T-helper 9 cell (primary cell): ENCODE measurements around the gene FBLN1.
A peak's percentile ranks its signal among the peaks of the same experiment; 100 is the strongest.

Experiments
- DNase-seq: peaks from one replicate; pipeline ENCODE4 v3.0.0-alpha.2; 2020

The FBLN1 gene

DNA sequence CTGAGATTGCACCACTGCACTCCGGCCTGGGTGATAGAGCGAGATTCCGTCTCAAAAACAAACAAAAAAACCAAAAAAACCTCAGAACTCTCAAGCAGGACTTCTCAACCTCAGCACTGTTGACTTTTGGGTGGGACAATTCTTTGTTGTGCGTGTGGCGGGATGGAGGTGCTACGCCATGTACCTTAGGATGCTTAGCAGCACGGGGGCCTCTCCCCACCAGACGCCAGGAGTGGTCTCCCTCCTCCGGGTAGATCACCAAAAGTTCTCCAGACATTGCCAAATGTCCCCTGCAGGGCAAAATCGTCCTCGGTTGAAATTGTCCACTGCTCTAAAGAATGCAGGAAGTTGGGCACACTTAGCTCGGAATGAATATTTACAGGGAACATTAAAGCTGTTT is 142.0 kb downstream of the FBLN1 start:
- no peak for DNase-seq

DNA sequence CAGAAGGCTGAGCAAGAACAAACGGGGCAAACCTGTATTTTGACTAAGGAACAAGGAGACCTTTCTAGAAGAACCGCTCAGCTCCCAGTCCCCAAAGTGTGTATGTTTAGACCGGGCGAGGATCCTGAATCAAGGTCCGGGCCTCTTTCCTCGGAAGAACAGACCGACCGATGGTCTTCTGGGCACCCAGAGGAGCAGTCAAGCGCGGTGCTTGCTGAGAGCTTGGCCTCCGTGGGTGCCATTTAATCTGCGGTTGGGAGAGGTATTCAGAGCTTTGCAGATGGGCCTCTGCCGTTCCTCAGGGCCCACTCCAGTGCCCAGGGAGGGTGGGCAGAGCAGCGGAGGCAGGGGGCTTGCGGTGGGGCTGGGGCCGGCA is 142.5 kb downstream of the FBLN1 start:
- DNase-seq: no peak

DNA sequence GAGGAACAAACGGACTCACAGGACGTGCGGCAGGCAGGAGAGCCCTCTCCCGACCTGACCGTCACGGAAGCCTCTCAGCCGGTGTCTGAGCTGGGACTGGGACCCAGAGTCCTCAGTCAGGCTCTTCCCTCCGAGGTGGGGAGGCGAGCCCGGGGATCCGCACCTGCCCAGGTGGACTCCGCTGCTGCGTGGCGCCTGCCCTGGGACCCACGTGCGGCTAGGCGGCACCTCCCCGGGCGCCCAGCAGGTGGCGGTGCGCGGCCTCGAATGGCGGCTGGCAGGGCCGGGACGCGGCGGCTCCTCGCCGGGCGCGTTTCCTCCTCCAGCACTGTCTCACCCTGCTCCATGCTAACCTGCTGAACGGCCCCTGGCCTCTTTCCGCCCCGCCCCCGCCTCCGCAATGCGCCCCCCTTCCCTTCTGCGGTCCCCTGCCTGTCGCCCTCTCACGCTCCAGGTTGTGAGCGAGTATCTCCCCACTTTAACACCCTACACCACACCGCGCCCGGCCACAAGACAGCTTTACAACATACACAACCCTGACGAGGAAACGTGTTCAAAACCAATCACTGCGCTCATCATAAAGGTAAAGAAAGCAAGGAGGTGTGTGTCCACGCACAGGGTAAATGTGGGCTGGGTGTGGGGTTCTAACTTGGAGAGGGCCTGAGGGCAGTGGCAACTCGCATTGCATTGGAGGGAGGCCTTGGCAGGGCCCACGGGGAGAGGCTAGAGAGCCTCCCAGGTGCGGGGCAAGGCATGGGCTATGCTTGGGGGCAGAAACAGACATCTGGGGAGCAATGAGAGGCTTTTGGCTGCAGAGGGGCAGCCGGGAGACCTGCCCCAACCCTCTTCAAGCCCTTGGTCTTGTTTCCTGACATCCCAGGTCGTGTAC is 143.1 kb downstream of the FBLN1 start:
- DNase-seq: peak; percentile 70

DNA sequence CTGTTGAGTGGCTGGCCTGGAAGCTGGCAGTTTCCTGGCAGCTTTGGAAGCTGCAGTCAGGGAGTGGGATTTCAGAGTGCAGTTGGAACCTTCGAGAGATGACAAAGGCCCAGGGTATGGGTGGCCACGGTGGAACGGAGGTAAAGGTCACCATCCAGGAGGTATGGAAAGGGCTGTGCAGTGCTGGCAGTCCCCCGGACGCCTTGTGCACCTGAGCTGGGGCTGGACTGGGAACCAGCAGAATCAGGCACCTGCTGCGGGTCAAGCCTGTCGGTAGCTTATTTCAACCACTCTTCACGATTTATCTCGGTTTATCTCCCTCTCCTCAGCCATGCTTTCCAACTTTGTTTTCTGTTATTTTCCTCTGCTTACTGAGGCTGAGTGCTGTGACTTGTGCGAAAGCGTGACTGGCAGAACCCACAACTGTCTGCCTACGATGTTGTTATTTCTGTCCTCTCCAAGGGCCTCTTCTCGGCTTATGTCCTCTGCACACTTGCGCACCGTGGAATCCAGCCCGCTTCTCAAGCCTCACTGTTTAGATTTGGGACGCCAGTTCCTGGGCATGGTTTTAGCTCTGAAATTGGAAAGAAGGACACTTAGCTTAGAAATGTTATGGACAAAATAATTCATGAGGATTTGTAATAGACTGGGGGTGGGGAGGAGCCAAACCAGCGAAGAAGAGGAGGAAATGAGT is 145.0 kb downstream of the FBLN1 start:
- no peak for DNase-seq

DNA sequence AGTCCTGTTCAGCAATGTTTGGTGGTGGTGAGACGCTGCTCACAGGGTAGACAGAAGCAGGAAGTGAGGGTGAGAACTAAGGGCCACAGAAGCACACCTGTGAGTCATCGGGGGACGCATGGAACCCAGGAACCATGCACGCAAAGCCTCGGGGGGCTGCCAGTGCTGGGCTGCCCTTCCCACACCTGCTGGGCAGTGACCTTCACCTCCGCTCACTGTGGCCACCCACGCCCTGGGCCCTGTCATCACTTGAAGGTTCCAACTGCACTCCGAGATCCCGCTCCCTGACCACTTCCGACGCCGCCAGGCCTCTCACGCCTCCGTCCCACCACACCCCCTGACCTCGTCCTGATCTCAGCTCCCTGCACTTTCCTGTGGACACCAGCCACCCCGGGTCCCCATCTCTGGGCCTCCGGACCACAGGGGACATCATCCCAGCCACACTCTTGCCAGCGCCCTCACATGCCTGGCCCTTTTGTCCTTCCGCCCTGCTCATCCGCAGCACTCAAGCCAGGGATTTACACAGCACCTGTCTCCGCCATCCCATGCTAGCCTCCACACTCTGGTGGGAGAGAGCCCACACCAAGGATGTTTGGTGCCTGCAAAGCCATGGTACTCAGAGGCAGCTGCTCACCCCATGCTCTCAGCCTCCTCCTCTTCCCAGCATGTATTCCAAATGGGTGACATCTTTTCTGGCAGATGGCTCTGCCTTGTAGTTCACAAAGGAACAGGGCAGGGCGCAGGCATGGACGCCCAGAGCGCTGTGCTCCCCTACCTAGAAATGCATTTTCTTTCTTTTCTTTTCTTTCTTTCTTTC is 145.8 kb downstream of the FBLN1 start:
- no peak for DNase-seq

DNA sequence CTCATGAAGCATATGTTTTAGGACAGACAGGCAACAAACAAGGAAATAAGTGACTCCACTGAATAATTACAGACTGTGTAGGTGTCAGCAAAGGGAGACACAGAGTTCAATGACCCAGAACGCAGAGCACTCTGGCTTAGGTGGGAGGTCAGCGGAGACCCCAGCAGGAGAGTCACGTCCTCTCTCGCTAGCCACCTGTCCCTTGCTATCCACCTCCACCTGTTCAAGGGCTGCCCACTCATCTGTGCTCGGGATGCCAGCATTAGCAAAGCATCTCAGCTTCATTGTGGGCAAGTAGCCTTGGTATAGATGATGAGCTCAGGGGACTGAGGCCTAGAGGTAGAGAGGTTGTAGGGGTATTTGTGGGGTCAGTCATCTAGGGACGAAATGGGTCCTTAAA is 147.1 kb downstream of the FBLN1 start:
- DNase-seq: no peak

DNA sequence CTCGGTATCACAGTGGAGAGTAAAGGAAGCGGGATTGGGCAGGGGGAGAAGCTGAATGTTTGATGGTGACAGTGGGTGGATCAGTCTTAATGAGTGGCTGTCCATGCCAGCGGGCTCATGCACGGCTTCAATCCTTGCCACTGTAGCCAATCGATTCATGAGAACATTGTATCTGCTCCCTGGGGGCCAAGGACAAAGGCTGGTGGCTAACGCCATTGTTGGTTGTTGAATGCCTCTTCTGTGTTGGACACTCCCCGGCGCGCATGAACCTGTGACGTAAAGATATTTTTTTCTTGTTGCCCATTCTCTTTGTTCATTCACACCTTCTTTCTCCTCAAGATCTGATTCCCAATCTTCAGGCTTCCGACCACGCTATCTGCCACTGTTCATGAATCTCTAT is 148.0 kb downstream of the FBLN1 start:
- DNase-seq: no peak
